ENCODE data around the gene USP34.

DNA sequence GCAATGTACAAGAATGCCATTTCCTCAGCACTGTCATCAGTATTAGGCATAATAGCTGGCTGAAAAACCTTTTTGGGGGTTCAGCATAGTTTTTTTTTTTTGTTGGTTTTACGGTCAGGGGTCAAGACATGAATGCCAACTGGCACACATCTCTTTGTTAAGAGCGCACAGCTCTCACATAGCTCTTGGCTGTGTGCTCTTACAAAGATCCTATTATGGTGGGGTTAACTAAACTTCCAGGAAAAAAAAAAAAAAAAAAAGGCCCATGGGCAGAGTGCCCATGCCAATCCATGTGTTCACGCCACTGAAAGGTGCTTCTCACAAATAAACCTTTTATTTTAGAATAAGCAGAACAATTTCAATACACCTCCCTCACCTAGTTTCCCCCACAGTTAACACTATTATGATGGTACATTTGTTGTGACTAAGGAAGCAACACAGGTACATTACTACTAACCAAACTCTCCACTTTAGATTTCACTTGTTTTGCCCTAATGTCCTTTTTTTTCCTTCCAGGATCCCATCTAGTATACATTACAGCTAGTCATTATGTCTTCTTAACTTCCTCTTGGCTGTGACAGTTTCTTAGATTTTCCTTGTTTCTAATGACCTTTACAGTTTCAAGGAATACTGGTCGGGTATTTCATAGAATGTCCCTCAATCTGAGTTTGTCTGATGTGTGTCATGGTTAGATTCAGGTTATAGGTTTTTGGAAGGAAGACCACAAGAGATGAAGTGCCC is 252.6 kb downstream of the USP34 start:
- TF ChIP-seq, protein P1, sequence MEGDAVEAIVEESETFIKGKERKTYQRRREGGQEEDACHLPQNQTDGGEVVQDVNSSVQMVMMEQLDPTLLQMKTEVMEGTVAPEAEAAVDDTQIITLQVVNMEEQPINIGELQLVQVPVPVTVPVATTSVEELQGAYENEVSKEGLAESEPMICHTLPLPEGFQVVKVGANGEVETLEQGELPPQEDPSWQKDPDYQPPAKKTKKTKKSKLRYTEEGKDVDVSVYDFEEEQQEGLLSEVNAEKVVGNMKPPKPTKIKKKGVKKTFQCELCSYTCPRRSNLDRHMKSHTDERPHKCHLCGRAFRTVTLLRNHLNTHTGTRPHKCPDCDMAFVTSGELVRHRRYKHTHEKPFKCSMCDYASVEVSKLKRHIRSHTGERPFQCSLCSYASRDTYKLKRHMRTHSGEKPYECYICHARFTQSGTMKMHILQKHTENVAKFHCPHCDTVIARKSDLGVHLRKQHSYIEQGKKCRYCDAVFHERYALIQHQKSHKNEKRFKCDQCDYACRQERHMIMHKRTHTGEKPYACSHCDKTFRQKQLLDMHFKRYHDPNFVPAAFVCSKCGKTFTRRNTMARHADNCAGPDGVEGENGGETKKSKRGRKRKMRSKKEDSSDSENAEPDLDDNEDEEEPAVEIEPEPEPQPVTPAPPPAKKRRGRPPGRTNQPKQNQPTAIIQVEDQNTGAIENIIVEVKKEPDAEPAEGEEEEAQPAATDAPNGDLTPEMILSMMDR (IDR thresholded peaks at IDR 0.05; ENCODE audit: low read length), result no peak
- no peak for TF ChIP-seq EZH2 (optimal IDR thresholded peaks at IDR 0.05; ENCODE audit: low read depth, low read length)

Measured in MM.1S (cell line).